Skeletal muscle satellite cell (primary cell): Measurements from ENCODE around the gene TNIP2.

Experiments
- H3K27me3 ChIP-seq: 2 replicates; pipeline ENCODE4 v1.7.0; 2013; ENCODE audit warnings: low read length; ENCODE audit not compliant: control insufficient read depth, insufficient read depth
- H3K36me3 ChIP-seq: 2 replicates; pipeline ENCODE4 v1.7.0; 2013; ENCODE audit warnings: mild to moderate bottlenecking, control low read depth, low read length; ENCODE audit not compliant: insufficient read depth
- H3K4me1 ChIP-seq: 2 replicates; pipeline ENCODE4 v1.7.0; 2013; ENCODE audit warnings: low read length; ENCODE audit not compliant: control insufficient read depth, insufficient read depth
- H3K4me2 ChIP-seq: 2 replicates; pipeline ENCODE4 v1.7.0; 2013; ENCODE audit warnings: mild to moderate bottlenecking, low read length
- H3K4me3 ChIP-seq: 2 replicates; pipeline ENCODE4 v1.7.0; 2013; ENCODE audit warnings: low read length
- H3K9ac ChIP-seq: 2 replicates; pipeline ENCODE4 v1.7.0; 2013; ENCODE audit warnings: mild to moderate bottlenecking, low read depth, low read length, moderate library complexity
- H3K9me3 ChIP-seq: replicated peaks from 2 replicates; pipeline ENCODE4 v1.7.0; 2013; ENCODE audit warnings: mild to moderate bottlenecking, control low read depth, low read length

The TNIP2 gene

DNA sequence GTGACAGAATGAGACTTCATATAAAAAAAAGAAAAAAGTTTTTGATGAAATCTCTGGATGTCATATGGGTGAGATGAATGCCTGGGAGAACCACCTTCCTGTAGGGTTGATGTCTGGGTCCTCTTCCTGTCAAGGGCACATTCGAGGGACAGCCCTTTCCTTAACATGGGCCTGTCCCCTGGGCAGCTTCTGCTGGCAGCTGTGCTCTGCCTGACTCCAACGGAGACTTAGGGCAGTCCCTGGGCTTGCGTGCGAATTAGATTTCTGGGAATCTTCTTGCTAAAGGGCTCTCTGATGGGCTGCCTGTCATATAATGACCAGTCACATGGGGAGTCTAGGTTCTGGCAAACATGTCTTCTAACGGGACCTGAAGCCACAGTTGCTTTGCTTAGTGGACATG, 40.7 kb downstream of the TNIP2 start:
- Histone ChIP-seq H3K4me1 (no peaks in the 10 kb centered on the region), H3K9me3 (no peaks in the 10 kb centered on the region), H3K4me2 (no peak overlapping the region), H3K9ac (no peak overlapping the region), H3K4me3 (no peak overlapping the region), H3K27me3 (no peaks in the 10 kb centered on the region), H3K36me3 (peaks cover 42% of the 10 kb centered on the region)

GRCh38 chr4:2714918-2715317, 41.2 kb downstream of the TNIP2 start:
- Histone ChIP-seq H3K4me1 (no peaks in the 10 kb centered on the region), H3K9ac (no peak overlapping the region), H3K9me3 (no peaks in the 10 kb centered on the region), H3K27me3 (no peaks in the 10 kb centered on the region), H3K4me3 (no peak overlapping the region), H3K36me3 (peaks cover 37% of the 10 kb centered on the region), H3K4me2 (no peak overlapping the region)

DNA sequence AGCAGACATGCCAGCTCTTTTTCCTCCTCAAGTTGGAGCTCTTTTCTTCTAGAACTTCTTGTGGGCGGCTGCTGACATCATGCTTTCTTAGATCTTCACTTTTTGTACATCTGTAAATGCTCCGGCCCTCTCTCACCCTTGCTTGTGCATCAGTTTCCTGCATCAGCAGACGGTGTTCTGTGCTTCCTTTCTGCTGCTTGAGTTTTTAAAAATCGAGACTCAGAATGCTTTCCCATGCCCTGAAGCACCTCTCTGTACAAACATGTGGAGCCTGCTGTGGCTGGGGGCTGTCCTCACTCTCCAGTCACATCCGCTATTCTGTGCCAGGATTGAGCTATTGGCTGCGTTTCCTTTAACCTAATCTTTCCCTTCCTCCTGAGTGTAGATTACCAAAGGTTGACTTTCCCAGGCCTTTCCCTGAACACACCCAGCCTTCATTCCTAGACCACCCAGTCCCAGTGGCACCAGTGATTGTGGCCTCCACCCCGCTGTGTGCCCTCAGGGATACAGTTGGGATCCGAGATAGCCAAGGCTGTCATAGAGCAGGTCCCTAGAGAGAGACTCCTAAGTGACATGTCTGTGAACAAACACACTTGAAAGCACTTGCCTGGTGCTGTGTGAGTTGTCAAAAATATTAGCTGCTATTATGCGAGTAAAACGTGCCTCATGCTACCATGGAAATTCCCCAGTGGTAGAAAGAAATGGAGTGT, 41.9 kb downstream of the TNIP2 start:
- H3K36me3 ChIP-seq = peaks cover 35% of the 10 kb centered on the region
- no peaks in the 10 kb centered on the region for H3K9me3 ChIP-seq
- no peaks in the 10 kb centered on the region for H3K27me3 ChIP-seq
- no peaks in the 10 kb centered on the region for H3K4me1 ChIP-seq
- no peak overlapping the region for H3K4me3 ChIP-seq
- no peak overlapping the region for H3K4me2 ChIP-seq
- H3K9ac ChIP-seq = no peak overlapping the region

DNA sequence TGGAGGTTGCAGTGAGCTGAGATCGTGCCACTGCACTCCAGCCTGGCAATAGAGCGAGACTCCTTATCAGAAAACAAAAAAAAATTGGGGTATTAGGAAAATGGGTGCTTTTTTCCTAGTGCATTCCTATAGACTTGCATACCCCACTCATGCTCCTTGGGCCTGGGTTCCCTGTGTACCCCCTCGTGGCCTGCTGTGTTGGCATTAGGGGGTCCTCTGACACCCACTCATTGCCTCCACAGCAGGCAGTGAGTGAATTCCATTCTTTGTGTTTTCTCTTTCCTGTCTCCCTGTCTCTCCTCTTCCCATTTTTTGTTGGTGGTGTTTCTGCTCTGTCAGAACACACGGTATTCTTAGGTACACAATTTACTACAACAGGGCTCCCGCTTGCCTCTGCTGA, 42.8 kb downstream of the TNIP2 start:
- Histone ChIP-seq H3K4me2 (no peak overlapping the region), H3K9me3 (no peaks in the 10 kb centered on the region), H3K4me1 (no peaks in the 10 kb centered on the region), H3K36me3 (peaks cover 30% of the 10 kb centered on the region), H3K9ac (no peak overlapping the region), H3K4me3 (no peak overlapping the region), H3K27me3 (no peaks in the 10 kb centered on the region)

- H3K4me3 ChIP-seq = no peak overlapping the region
- no peaks in the 10 kb centered on the region for H3K4me1 ChIP-seq
- no peak overlapping the region for H3K9ac ChIP-seq
- no peaks in the 10 kb centered on the region for H3K27me3 ChIP-seq
- H3K9me3 ChIP-seq = no peaks in the 10 kb centered on the region
- no peak overlapping the region for H3K4me2 ChIP-seq
- peaks cover 34% of the 10 kb centered on the region for H3K36me3 ChIP-seq
These were observed 43.8 kb downstream of the TNIP2 start for GRCh38 chr4:2712261-2712842.

DNA sequence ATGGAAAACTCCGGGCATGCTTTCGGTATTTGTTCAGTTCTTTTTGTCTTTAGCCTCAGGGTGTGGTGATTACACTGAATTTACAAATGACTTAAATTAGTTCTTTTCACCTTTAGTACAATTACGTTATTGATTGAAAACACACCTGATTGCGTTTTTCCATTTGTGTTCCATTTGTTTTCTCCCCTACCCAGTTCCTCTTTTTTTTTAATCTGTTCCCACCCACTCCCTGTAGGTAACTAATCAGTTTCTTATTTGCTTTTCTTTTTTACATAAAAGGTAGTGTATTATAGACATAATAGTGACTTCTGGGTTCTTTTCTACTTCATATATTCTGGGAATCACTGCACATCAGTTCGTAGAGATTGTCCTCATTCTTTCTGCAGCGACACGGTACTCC, 53.4 kb downstream of the TNIP2 start:
- no peak overlapping the region for H3K4me2 ChIP-seq
- H3K9me3 ChIP-seq = no peaks in the 10 kb centered on the region
- H3K9ac ChIP-seq = no peak overlapping the region
- peaks cover 59% of the 10 kb centered on the region for H3K36me3 ChIP-seq
- H3K4me3 ChIP-seq = no peak overlapping the region
- no peaks in the 10 kb centered on the region for H3K27me3 ChIP-seq
- H3K4me1 ChIP-seq = no peaks in the 10 kb centered on the region

GRCh38 chr4:2702361-2702760, 53.8 kb downstream of the TNIP2 start:
- H3K36me3 ChIP-seq = peaks cover 63% of the 10 kb centered on the region
- no peak overlapping the region for H3K4me2 ChIP-seq
- H3K9me3 ChIP-seq = no peaks in the 10 kb centered on the region
- H3K4me3 ChIP-seq = no peak overlapping the region
- H3K9ac ChIP-seq = no peak overlapping the region
- no peaks in the 10 kb centered on the region for H3K4me1 ChIP-seq
- no peaks in the 10 kb centered on the region for H3K27me3 ChIP-seq

DNA sequence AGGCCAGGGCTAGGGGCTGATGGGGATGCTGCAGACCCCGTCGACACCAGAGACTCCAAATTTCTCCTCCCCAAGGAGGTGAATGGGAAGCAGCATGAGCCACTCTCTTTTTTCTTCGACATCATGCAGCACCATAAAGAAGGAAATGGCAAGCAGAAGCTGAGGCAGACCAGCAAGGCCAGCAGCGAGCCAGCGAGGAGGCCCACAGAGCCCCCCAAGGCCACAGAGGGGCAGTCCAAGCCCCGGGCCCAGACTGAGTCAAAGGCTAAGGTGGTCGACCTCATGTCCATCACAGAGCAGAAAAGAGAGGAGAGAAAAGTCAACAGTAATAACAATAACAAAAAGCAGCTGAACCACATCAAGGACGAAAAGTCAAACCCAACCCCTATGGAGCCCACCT, 56.1 kb downstream of the TNIP2 start:
- Histone ChIP-seq H3K36me3 (peaks cover 76% of the 10 kb centered on the region), H3K4me2 (no peak overlapping the region), H3K4me1 (no peaks in the 10 kb centered on the region), H3K9me3 (no peaks in the 10 kb centered on the region), H3K9ac (no peak overlapping the region), H3K27me3 (no peaks in the 10 kb centered on the region), H3K4me3 (no peak overlapping the region)

DNA sequence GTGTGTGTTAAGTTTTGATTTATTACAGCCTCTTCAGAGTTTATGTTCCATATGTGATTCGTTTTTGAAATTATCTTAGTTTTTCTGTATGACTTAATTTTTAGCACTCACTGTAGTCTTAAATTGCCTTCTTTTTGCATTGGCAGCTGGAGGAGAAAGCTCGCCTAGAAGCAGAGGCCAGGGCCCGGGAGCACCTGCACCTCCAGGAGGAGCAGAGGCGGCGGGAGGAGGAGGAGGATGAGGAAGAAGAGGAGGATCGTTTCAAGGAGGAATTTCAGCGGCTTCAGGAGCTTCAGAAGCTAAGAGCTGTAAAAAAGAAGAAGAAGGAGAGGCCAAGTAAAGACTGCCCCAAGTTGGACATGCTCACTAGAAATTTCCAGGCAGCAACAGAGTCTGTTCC, 56.6 kb downstream of the TNIP2 start:
- H3K9ac ChIP-seq = no peak overlapping the region
- no peaks in the 10 kb centered on the region for H3K9me3 ChIP-seq
- no peaks in the 10 kb centered on the region for H3K4me1 ChIP-seq
- no peak overlapping the region for H3K4me3 ChIP-seq
- H3K4me2 ChIP-seq = no peak overlapping the region
- H3K36me3 ChIP-seq = peaks cover 81% of the 10 kb centered on the region
- no peaks in the 10 kb centered on the region for H3K27me3 ChIP-seq

DNA sequence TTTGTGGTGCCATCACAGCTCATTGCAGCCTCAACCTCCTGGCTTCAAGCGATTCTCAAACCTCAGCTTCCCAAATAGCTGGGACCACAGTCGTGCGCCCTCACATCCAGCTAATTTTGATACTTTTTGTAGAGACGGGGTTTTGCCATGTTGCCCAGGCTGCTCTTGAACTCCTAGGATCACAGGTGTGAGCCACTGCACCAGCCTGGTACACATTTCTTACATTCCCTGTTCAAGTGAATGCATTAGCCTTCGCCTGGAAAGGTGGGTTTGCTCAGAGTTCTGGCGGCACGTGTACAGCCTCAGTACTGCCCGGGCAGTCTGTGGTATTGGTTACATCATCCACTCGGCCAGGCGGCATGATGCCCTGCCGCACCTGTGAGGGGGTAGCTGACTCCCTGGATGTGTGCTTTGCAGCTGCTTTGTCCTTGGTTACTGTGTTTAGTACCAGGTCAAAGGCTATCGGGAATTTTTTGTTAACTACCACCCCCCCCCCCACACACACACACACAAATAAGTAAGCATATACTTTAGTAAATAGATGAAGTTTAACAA, 57.1 kb downstream of the TNIP2 start:
- Histone ChIP-seq H3K27me3 (no peaks in the 10 kb centered on the region), H3K4me1 (no peaks in the 10 kb centered on the region), H3K4me3 (no peak overlapping the region), H3K9ac (no peak overlapping the region), H3K36me3 (peaks cover 82% of the 10 kb centered on the region), H3K9me3 (no peaks in the 10 kb centered on the region), H3K4me2 (no peak overlapping the region)

DNA sequence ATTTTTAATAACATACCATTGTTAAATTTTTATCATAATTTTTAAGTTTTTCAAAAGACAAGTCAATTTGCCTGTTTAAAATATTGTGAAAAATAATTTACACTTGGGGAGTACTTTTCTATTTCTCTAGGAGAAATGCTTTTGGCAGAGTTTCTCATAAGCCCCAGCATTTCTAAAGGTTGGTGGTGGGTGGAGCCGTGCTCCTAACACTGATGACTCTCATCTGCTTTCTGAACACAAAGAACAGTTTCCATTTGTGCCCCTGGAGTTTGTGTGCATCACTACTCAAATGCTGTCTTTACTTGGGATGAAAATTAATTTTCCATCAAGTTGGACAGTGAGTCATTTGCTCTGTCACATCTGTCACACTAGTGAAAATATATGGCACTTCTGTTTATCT, 57.6 kb downstream of the TNIP2 start:
- Histone ChIP-seq H3K36me3 (peaks cover 84% of the 10 kb centered on the region), H3K9ac (no peak overlapping the region)

DNA sequence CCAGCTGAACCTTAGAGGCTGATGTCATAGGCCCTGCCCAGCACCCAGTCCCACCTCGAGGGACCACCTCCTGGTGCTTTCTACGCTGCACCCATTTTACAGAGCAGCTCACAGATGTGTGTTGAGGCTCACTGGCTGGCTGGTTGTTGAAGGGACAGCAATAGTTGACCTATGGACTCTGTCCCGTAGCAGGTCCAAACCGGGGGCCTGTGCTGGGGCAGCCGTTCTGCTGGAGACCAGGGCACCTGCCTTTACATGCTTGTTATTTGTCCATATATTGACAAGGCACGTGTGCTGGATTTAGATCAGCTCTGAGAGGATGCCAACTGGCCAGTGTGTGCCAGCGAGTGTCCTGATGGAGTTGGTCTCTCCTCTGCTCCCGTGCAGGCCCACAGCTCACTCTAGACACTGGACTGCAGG, 58.1 kb downstream of the TNIP2 start:
- Histone ChIP-seq H3K36me3 (peaks cover 83% of the 10 kb centered on the region), H3K4me3 (no peak overlapping the region), H3K4me2 (no peak overlapping the region), H3K4me1 (no peaks in the 10 kb centered on the region), H3K27me3 (no peaks in the 10 kb centered on the region), H3K9me3 (no peaks in the 10 kb centered on the region), H3K9ac (no peak overlapping the region)

More for the DNA sequence above, 57.6 kb downstream of the TNIP2 start:
- Histone ChIP-seq H3K4me2 (no peak overlapping the region), H3K4me3 (no peak overlapping the region), H3K9me3 (no peaks in the 10 kb centered on the region), H3K4me1 (no peaks in the 10 kb centered on the region), H3K27me3 (no peaks in the 10 kb centered on the region)
